K562 (cell line): ENCODE measurements around the gene LSR. TPM values are rescaled to one million over a fixed set of nuclear protein-coding genes. Genes with fewer than 3 reads are reported as not detected.
A peak's percentile ranks its signal among the peaks of the same experiment; 100 is the strongest.

Experiments
- CC2D1A ChIP-seq: fragments of 450-650 bp; IDR thresholded peaks from 2 replicates; pipeline ENCODE4 v1.6.1; 2017; ENCODE audit warnings: mild to moderate bottlenecking
- FOXM1 ChIP-seq, 2 experiments: fragments of 450-650 bp in 1 of 2; sonication (generic) in 1 of 2; formaldehyde crosslinking in 1 of 2; IDR thresholded peaks; 2 replicates each; pipeline versions ENCODE4 v1.6.1 to v1.9.0; 2017 to 2022; ENCODE audit warnings: low read depth in 2 of 2, mild to moderate bottlenecking in 2 of 2, missing genetic modification reagents in 1 of 2, moderate library complexity in 1 of 2
- HDAC2 ChIP-seq: fragments of 450-650 bp; IDR thresholded peaks from 2 replicates; pipeline ENCODE4 v1.6.1; 2016; ENCODE audit warnings: mild to moderate bottlenecking
- KDM1A ChIP-seq, 2 experiments: fragments of 450-650 bp; IDR thresholded peaks; 2 replicates each; pipeline ENCODE4 v1.6.1; 2016; ENCODE audit warnings: mild to moderate bottlenecking in 2 of 2
- NR2C2 ChIP-seq, 2 experiments: fragments of 200-800 bp in 1 of 2; sonication (Bioruptor generic) in 1 of 2; sonication (generic) in 1 of 2; formaldehyde crosslinking in 1 of 2; IDR thresholded peaks; 2 replicates each; pipeline versions ENCODE4 v1.6.1 to v1.8.0; 2016 to 2022; ENCODE audit warnings: mild to moderate bottlenecking in 1 of 2, missing compliant biosample characterization in 1 of 2, missing genetic modification characterization in 1 of 2, missing genetic modification reagents in 1 of 2
- TEAD1 ChIP-seq, 2 experiments: fragments of 450-650 bp in 1 of 2; sonication (generic) in 1 of 2; formaldehyde crosslinking; IDR thresholded peaks; 2 replicates each; pipeline versions ENCODE4 v1.4.0 to v1.8.0; 2020 to 2022; ENCODE audit warnings: mild to moderate bottlenecking in 2 of 2, missing genetic modification reagents in 1 of 2
- ZC3H11A ChIP-seq: IDR thresholded peaks from 2 replicates; pipeline ENCODE4 v1.6.1; 2012; ENCODE audit warnings: low read depth, low read length, improper control_type of control experiment
- ZNF830 ChIP-seq: fragments of 250-450 bp; sonication (Bioruptor Pico); IDR thresholded peaks from 2 replicates; pipeline ENCODE4 v1.5.0; 2021; ENCODE audit warnings: mild to moderate bottlenecking
- polyA plus RNA-seq, 8 experiments: library from polyadenylated mRNA; depleted of rRNA in 4 of 8; stranded (reverse) in 5 of 8; unstranded in 3 of 8; fragments of >200 nt; fragmentation: Nextera tagmentation in 2 of 8; fragmentation: Illumina TruSeq in 1 of 8; extraction: Ambion mirVana in 2 of 8; extraction: Trizol in 1 of 8; gene quantifications; 2 replicates each; pipeline versions ENCODE4 v1.2.1 to v1.2.3, GENCODE V29; 2011 to 2014; ENCODE audit warnings: inconsistent platforms in 1 of 8, missing spikeins in 1 of 8
- total RNA-seq, 7 experiments: library from RNA; depleted of rRNA in 6 of 7; stranded (reverse); fragments of >200 nt in 6 of 7; fragmentation: Illumina TruSeq in 2 of 7; extraction: Trizol in 2 of 7; gene quantifications; 2 replicates each; pipeline versions ENCODE4 v1.2.1 to v1.2.3, GENCODE V29; 2011 to 2021; ENCODE audit warnings: low replicate concordance in 1 of 7
- TF ChIP-seq, protein P1 (sequence below): fragments of 250-450 bp; sonication (Bioruptor Pico); IDR thresholded peaks from 2 replicates; pipeline ENCODE4 v1.4.0; 2020; ENCODE audit warnings: mild to moderate bottlenecking, moderate library complexity, borderline replicate concordance

LSR gene
- total and polyA plus RNA-seq, 9 of the 15 experiments (the other 6 are each of a cell fraction or from before 2014, with no cell fraction given): 0.44 to 87.9 (median 28.0) TPM

DNA sequence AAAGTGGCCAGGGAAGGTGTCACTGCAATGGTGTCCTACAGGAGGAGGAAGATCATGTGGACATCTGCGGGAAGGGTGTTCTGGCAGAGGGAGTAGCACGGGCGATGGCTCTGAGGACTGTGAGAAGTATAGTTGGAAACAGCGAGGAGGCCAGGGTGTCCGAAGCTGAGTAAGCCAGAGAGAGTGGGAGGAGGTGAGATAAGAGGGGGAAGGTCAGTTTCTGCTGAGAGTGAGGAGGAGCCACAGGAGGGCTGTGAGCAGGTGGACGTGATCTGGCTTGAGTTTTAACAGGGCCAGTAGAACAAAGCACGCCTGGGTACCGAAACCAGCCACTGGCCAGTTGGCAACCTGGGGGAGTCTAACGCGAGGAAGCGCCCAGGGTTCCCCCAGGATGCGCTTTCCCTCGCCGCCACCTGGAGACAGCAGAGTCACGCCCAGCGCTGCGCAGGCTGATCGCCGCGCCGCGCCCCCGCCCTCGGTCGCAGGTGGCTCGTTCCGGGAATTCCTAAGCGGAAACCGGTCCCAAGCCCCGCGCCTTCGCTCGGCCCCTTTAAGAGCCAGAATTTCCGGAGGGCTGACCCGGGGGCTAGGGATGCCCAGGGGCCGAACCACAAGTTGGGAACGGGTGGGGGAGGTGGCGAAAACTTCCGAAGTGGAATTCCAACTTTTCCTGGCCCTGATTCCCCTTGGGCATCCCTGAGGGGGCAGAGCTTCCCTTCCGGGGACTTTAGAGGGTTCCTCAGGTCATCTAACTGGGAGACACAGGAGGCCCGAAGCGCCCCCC lies 1.1 kb upstream of the LSR start (continued):
- TF ChIP-seq NR2C2 (CRISPR knock-in tag; IDR thresholded peaks at IDR 0.05) (no peak), NR2C2 (tag; IDR thresholded peaks at IDR 0.05) (peak; percentile 83; the same call in 1 of the 2 replicates), ZC3H11A (0 out of 2 replicates have a peak, but pooled peaks have one; percentile 10), CC2D1A (peak; percentile 86), HDAC2 (peak; percentile 95), ZNF830 (CRISPR knock-in tag) (no peak), FOXM1 (IDR thresholded peaks at IDR 0.05; ENCODE audit: low read depth) (peak; percentile 95), FOXM1 (CRISPR knock-in tag; IDR thresholded peaks at IDR 0.05; ENCODE audit: low read depth) (no peak), TEAD1 (CRISPR knock-in tag; IDR thresholded peaks at IDR 0.05) (peak in 1 of 2 experiments; percentile 69; a peak in 1 of 4 replicates), KDM1A (IDR thresholded peaks at IDR 0.05) (peak; percentile 95 to 98)
- TF ChIP-seq, protein P1, sequence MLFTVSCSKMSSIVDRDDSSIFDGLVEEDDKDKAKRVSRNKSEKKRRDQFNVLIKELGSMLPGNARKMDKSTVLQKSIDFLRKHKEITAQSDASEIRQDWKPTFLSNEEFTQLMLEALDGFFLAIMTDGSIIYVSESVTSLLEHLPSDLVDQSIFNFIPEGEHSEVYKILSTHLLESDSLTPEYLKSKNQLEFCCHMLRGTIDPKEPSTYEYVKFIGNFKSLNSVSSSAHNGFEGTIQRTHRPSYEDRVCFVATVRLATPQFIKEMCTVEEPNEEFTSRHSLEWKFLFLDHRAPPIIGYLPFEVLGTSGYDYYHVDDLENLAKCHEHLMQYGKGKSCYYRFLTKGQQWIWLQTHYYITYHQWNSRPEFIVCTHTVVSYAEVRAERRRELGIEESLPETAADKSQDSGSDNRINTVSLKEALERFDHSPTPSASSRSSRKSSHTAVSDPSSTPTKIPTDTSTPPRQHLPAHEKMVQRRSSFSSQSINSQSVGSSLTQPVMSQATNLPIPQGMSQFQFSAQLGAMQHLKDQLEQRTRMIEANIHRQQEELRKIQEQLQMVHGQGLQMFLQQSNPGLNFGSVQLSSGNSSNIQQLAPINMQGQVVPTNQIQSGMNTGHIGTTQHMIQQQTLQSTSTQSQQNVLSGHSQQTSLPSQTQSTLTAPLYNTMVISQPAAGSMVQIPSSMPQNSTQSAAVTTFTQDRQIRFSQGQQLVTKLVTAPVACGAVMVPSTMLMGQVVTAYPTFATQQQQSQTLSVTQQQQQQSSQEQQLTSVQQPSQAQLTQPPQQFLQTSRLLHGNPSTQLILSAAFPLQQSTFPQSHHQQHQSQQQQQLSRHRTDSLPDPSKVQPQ (CRISPR knock-in tag): 0 out of 2 replicates have a peak, but pooled peaks have one; percentile 8
